Vagina (tissue), 2 donors: ENCODE data around the gene MYO7B.

Experiments
- CTCF ChIP-seq, 3 experiments: fragments of 450-650 bp in 2 of 3; fragments of 200-600 bp in 1 of 3; sonication (generic) in 1 of 3; IDR thresholded peaks; one replicate each; pipeline ENCODE4 v1.5.1; 2017 to 2019; ENCODE audit warnings: antibody characterized with exemption in 3 of 3, mild to moderate bottlenecking in 2 of 3, moderate library complexity in 2 of 3
- POLR2A ChIP-seq, 2 donors: fragments of 450-650 bp; IDR thresholded peaks; one replicate each; pipeline ENCODE4 v1.6.1; 2017; ENCODE audit warnings: antibody characterized with exemption in 2 of 2, mild to moderate bottlenecking in 2 of 2, moderate library complexity in 2 of 2

- TF ChIP-seq POLR2A (IDR thresholded peaks at IDR 0.05) (no peak), CTCF (IDR thresholded peaks at IDR 0.05) (no peak)
Measured at GRCh38 chr2:127678991-127679390, 143.5 kb downstream of the MYO7B start.
